MCF 10A (cell line): Measurements from ENCODE around the gene TREML1. TPM values are rescaled to one million over a fixed set of nuclear protein-coding genes. Genes with fewer than 3 reads are reported as not detected.

Experiments used
- BruUV-seq: library from RNA; stranded (reverse); fragments of 400-500 nt; replicated peaks from 2 replicates; lab custom pipeline; 2021; lab: Mats Ljungman, UMichigan
- CTCF ChIA-PET: fragments of 300-600 bp; sonication (Branson Sonifier 250); formaldehyde crosslinking; extraction: SDS; loops from one replicate; lab custom pipeline; 2021; ENCODE audit warnings: antibody characterized with exemption, inconsistent platforms; lab: Yijun Ruan, JAX
- POLR2A ChIA-PET: fragments of 300-600, 350-650 bp; sonication (Branson Sonifier 250); formaldehyde crosslinking; extraction: SDS; loops from one replicate; lab custom pipeline; 2020; ENCODE audit warnings: antibody characterized with exemption, inconsistent platforms; lab: Yijun Ruan, JAX
- DNase-seq: peaks from one replicate; pipeline ENCODE4 v3.0.0-alpha.2; 2018; ENCODE audit not compliant: unreplicated experiment
- H3K27ac Mint-ChIP-seq: one replicate; pipeline ENCODE4 v1.8.0; 2022; ENCODE audit warnings: mild to moderate bottlenecking, low read depth, mixed read lengths; ENCODE audit not compliant: unreplicated experiment
- H3K27me3 Mint-ChIP-seq: one replicate; pipeline ENCODE4 v1.8.0; 2022; ENCODE audit warnings: mixed read lengths; ENCODE audit not compliant: insufficient read depth, unreplicated experiment
- H3K36me3 Mint-ChIP-seq: one replicate; pipeline ENCODE4 v1.8.0; 2022; ENCODE audit warnings: mild to moderate bottlenecking, moderate library complexity, mixed read lengths; ENCODE audit not compliant: insufficient read depth, unreplicated experiment
- H3K4me1 Mint-ChIP-seq: one replicate; pipeline ENCODE4 v1.8.0; 2022; ENCODE audit warnings: mixed read lengths; ENCODE audit not compliant: insufficient read depth, unreplicated experiment
- H3K4me3 Mint-ChIP-seq: one replicate; pipeline ENCODE4 v1.8.0; 2022; ENCODE audit warnings: mild to moderate bottlenecking, moderate library complexity, mixed read lengths; ENCODE audit not compliant: unreplicated experiment
- H3K9me3 Mint-ChIP-seq: one replicate; pipeline ENCODE4 v1.8.0; 2022; ENCODE audit warnings: mixed read lengths; ENCODE audit not compliant: unreplicated experiment
- CTCF ChIP-seq: fragments of 200-600 bp; IDR thresholded peaks from one replicate; pipeline ENCODE4 v1.8.0; 2022; ENCODE audit warnings: antibody characterized with exemption, mild to moderate bottlenecking; ENCODE audit not compliant: unreplicated experiment
- intact Hi-C: fragments of 100-400 bp; cut with micrococcal nuclease; formaldehyde crosslinking; loops from 2 replicates; pipeline ENCODE4 v1.14.1; 2022
- total RNA-seq: library from RNA; stranded (reverse); gene quantifications from 2 replicates; pipeline ENCODE4 v1.2.3, GENCODE V29; 2022

TREML1 gene
- total RNA-seq, 1 experiment from 2014 or later = not detected

GRCh38 chr6:41177695-41178094, 23.5 kb upstream of the TREML1 start:
- TF ChIP-seq CTCF = no peak
- CTCF ChIA-PET = no interaction called here
- H3K27me3 Mint-ChIP-seq = peaks cover 29% of the 10 kb centered on the region

GRCh38 chr6:41177287-41177686, 23.1 kb upstream of the TREML1 start:
- CTCF ChIA-PET = interaction anchor here (0.5 kb wide), 1 partner anchor 1076 kb away, joined by 3 read pairs; no protein-coding TSS in a partner anchor
- Mint-ChIP-seq H3K4me1 (no peaks in the 10 kb centered on the region), H3K27me3 (peaks cover 25% of the 10 kb centered on the region), H3K36me3 (no peaks in the 10 kb centered on the region), H3K9me3 (no peaks in the 10 kb centered on the region), H3K27ac (no peak overlapping the region), H3K4me3 (no peak overlapping the region)
- POLR2A ChIA-PET = interaction anchor here (0.6 kb wide), 1 partner anchor 11 kb away, joined by 3 read pairs; no protein-coding TSS in a partner anchor
- TF ChIP-seq CTCF = no peak
- intact Hi-C loops = no loop called here
- no peak for DNase-seq
- no TSS peak for BruUV-seq

More at GRCh38 chr6:41177695-41178094, 23.5 kb upstream of the TREML1 start:
- Mint-ChIP-seq H3K27ac (no peak overlapping the region), H3K9me3 (no peaks in the 10 kb centered on the region), H3K4me1 (no peaks in the 10 kb centered on the region), H3K4me3 (no peak overlapping the region), H3K36me3 (no peaks in the 10 kb centered on the region)
- DNase-seq = no peak
- BruUV-seq = no TSS peak
- intact Hi-C loops = no loop called here
- POLR2A ChIA-PET = interaction anchor here (0.6 kb wide), 1 partner anchor 11 kb away, joined by 3 read pairs; no protein-coding TSS in a partner anchor

- Mint-ChIP-seq H3K27ac (no peak overlapping the region), H3K4me1 (no peaks in the 10 kb centered on the region), H3K27me3 (peaks cover 25% of the 10 kb centered on the region), H3K36me3 (no peaks in the 10 kb centered on the region), H3K9me3 (no peaks in the 10 kb centered on the region), H3K4me3 (no peak overlapping the region)
- intact Hi-C loops = no loop called here
- no TSS peak for BruUV-seq
- ChIA-PET CTCF (interaction anchor here (0.6 kb wide), 2 partner anchors 102 to 127 kb away, joined by 3 read pairs; no protein-coding TSS in a partner anchor), POLR2A (interaction anchor here (0.7 kb wide), 1 partner anchor 31 kb away, joined by 4 read pairs; no protein-coding TSS in a partner anchor)
- DNase-seq = no peak
- no peak for TF ChIP-seq CTCF
Measured at GRCh38 chr6:41176189-41176588, 22.0 kb upstream of the TREML1 start.

GRCh38 chr6:41175084-41175483, 20.9 kb upstream of the TREML1 start:
- no peak for DNase-seq
- no peak overlapping the region for H3K4me3 Mint-ChIP-seq
- H3K36me3 Mint-ChIP-seq = no peaks in the 10 kb centered on the region
- intact Hi-C loops = no loop called here
- no peak for TF ChIP-seq CTCF
- no peaks in the 10 kb centered on the region for H3K9me3 Mint-ChIP-seq
- no peaks in the 10 kb centered on the region for H3K4me1 Mint-ChIP-seq
- CTCF ChIA-PET = interaction anchor here (0.6 kb wide), 1 partner anchor 42 kb away, joined by 5 read pairs; no protein-coding TSS in a partner anchor
- no TSS peak for BruUV-seq
- POLR2A ChIA-PET = no interaction called here
- H3K27ac Mint-ChIP-seq = no peak overlapping the region
- peaks cover 25% of the 10 kb centered on the region for H3K27me3 Mint-ChIP-seq
